Urinary bladder (tissue), 4 donors: ENCODE results near the gene PTGIS. TPM values are rescaled to one million over a fixed set of nuclear protein-coding genes. Genes with fewer than 3 reads are reported as not detected.

Source experiments
- DNase-seq: peaks from one replicate; pipeline ENCODE4 v3.0.0-alpha.2; 2015; ENCODE audit errors: extremely low spot score
- H3K27ac ChIP-seq: one replicate; pipeline ENCODE4 v1.5.1; 2013; ENCODE audit warnings: low read depth, mild to moderate bottlenecking, moderate library complexity
- H3K36me3 ChIP-seq: one replicate; pipeline ENCODE4 v1.6.1; 2013; ENCODE audit warnings: mild to moderate bottlenecking, moderate library complexity; ENCODE audit not compliant: insufficient read depth
- H3K4me1 ChIP-seq: one replicate; pipeline ENCODE4 v1.6.1; 2013; ENCODE audit warnings: mild to moderate bottlenecking, moderate library complexity; ENCODE audit not compliant: insufficient read depth
- H3K4me3 ChIP-seq: one replicate; pipeline ENCODE4 v1.5.1; 2013; ENCODE audit warnings: low read depth, low read length
- WGBS: extraction: QIAGEN DNeasy Blood & Tissue Kit; methylation state at CpG from one replicate; pipeline ENCODE4 v1.1.7; 2013; 5-methylcytosine and 5-hydroxymethylcytosine counted together
- polyA plus RNA-seq: library from polyadenylated mRNA; stranded (reverse); fragments of 200-250 nt; gene quantifications from one replicate; pipeline ENCODE4 v1.2.3, GENCODE V29; 2013
- total RNA-seq: library from RNA; depleted of rRNA; stranded (reverse); fragments of >200 nt; gene quantifications from one replicate; pipeline ENCODE4 v1.2.3, GENCODE V29; 2014
- donor health status: healthy with polysubstance abuse.
- donor health status: healthy.

Gene PTGIS
- total and polyA plus RNA-seq, 2 donors, result 118 to 142 TPM

- no peak for DNase-seq
- WGBS, result 87% methylated on average over 6 of the region's 6 CpGs
- Histone ChIP-seq H3K36me3 (no peaks in the 10 kb centered on the region), H3K4me3 (no peak overlapping the region), H3K4me1 (no peaks in the 10 kb centered on the region), H3K27ac (peak overlapping the region; percentile 39)
Measured at GRCh38 chr20:49563015-49563980, 4.6 kb downstream of the PTGIS start.

- H3K4me1 ChIP-seq, result no peaks in the 10 kb centered on the region
- no peaks in the 10 kb centered on the region for H3K36me3 ChIP-seq
- 31% methylated on average over 21 of the region's 21 CpGs for WGBS
- no peak overlapping the region for H3K4me3 ChIP-seq
- H3K27ac ChIP-seq, result peak overlapping the region; percentile 81
- DNase-seq, result no peak
Measured at GRCh38 chr20:49562311-49563014, 5.5 kb downstream of the PTGIS start.

- Histone ChIP-seq H3K4me3 (no peak overlapping the region), H3K4me1 (no peaks in the 10 kb centered on the region), H3K36me3 (no peaks in the 10 kb centered on the region), H3K27ac (no peak overlapping the region)
- WGBS, result 32% methylated on average over 2 of the region's 2 CpGs
- no peak for DNase-seq
Measured at GRCh38 chr20:49561806-49562205, 6.1 kb downstream of the PTGIS start.

GRCh38 chr20:49561256-49561655, 6.7 kb downstream of the PTGIS start:
- DNase-seq, result no peak
- WGBS, result 76% methylated on average over 4 of the region's 4 CpGs
- Histone ChIP-seq H3K4me1 (no peaks in the 10 kb centered on the region), H3K36me3 (no peaks in the 10 kb centered on the region), H3K27ac (no peak overlapping the region), H3K4me3 (no peak overlapping the region)

GRCh38 chr20:49560646-49561045, 7.3 kb downstream of the PTGIS start:
- Histone ChIP-seq H3K27ac (no peak overlapping the region), H3K4me1 (no peaks in the 10 kb centered on the region), H3K4me3 (no peak overlapping the region), H3K36me3 (no peaks in the 10 kb centered on the region)
- no peak for DNase-seq
- WGBS, result 87% methylated on average over 11 of the region's 11 CpGs

GRCh38 chr20:49560186-49560585, 7.8 kb downstream of the PTGIS start:
- no peak for DNase-seq
- 74% methylated on average over 7 of the region's 7 CpGs for WGBS
- H3K27ac ChIP-seq, result no peak overlapping the region

GRCh38 chr20:49559411-49560081, 8.4 kb downstream of the PTGIS start:
- H3K4me3 ChIP-seq, result no peak overlapping the region
- no peaks in the 10 kb centered on the region for H3K4me1 ChIP-seq
- DNase-seq, result no peak
- no peaks in the 10 kb centered on the region for H3K36me3 ChIP-seq
- 55% methylated on average over 19 of the region's 19 CpGs for WGBS
- no peak overlapping the region for H3K27ac ChIP-seq

More at GRCh38 chr20:49560186-49560585, 7.8 kb downstream of the PTGIS start:
- Histone ChIP-seq H3K4me3 (no peak overlapping the region), H3K4me1 (no peaks in the 10 kb centered on the region), H3K36me3 (no peaks in the 10 kb centered on the region)

- 47% methylated on average over 8 of the region's 8 CpGs for WGBS
- Histone ChIP-seq H3K36me3 (no peaks in the 10 kb centered on the region), H3K4me1 (no peaks in the 10 kb centered on the region), H3K27ac (no peak overlapping the region), H3K4me3 (no peak overlapping the region)
- DNase-seq, result no peak
Measured at GRCh38 chr20:49558826-49559225, 9.1 kb downstream of the PTGIS start.

- no peaks in the 10 kb centered on the region for H3K4me1 ChIP-seq
- WGBS, result 56% methylated on average over 5 of the region's 5 CpGs
- DNase-seq, result no peak
- H3K27ac ChIP-seq, result no peak overlapping the region
- H3K4me3 ChIP-seq, result no peak overlapping the region
- H3K36me3 ChIP-seq, result no peaks in the 10 kb centered on the region
Measured at GRCh38 chr20:49557449-49557848, 10.5 kb downstream of the PTGIS start.

- no peak for DNase-seq
- Histone ChIP-seq H3K4me3 (no peak overlapping the region), H3K36me3 (no peaks in the 10 kb centered on the region), H3K4me1 (no peaks in the 10 kb centered on the region), H3K27ac (no peak overlapping the region)
Measured at GRCh38 chr20:49556621-49557020, 11.3 kb downstream of the PTGIS start.

- Histone ChIP-seq H3K4me1 (no peaks in the 10 kb centered on the region), H3K27ac (no peak overlapping the region), H3K4me3 (no peak overlapping the region), H3K36me3 (no peaks in the 10 kb centered on the region)
- DNase-seq, result no peak
- 85% methylated on average over 8 of the region's 8 CpGs for WGBS
Measured at GRCh38 chr20:49549801-49550551, 18.0 kb downstream of the PTGIS start.

GRCh38 chr20:49548371-49548947, 19.5 kb downstream of the PTGIS start:
- no peaks in the 10 kb centered on the region for H3K4me1 ChIP-seq
- 98% methylated on average over 1 of the region's 1 CpG for WGBS
- H3K4me3 ChIP-seq, result no peak overlapping the region
- no peak overlapping the region for H3K27ac ChIP-seq
- no peak for DNase-seq
- H3K36me3 ChIP-seq, result no peaks in the 10 kb centered on the region

GRCh38 chr20:49545572-49545971, 22.4 kb downstream of the PTGIS start:
- H3K4me1 ChIP-seq, result no peaks in the 10 kb centered on the region
- H3K36me3 ChIP-seq, result no peaks in the 10 kb centered on the region
- H3K27ac ChIP-seq, result no peak overlapping the region
- H3K4me3 ChIP-seq, result no peak overlapping the region
- DNase-seq, result no peak
- WGBS, result 98% methylated on average over 2 of the region's 2 CpGs
